Ectodermal cell (in vitro differentiated cells): ENCODE measurements around the gene RNF151.
"Not testable (repeated sequence)": the region's sequence is repeated elsewhere in the genome, so short reads cannot be mapped to it uniquely, and the experiment has no call there.

Experiments used
- H3K27ac ChIP-seq: 2 replicates; pipeline ENCODE4 v1.7.0; 2013; ENCODE audit warnings: mild to moderate bottlenecking, low read depth, low read length; ENCODE audit not compliant: insufficient read depth, poor library complexity, severe bottlenecking
- H3K27me3 ChIP-seq: 2 replicates; pipeline ENCODE4 v1.7.0; 2013; ENCODE audit warnings: mild to moderate bottlenecking, low read length; ENCODE audit not compliant: insufficient read depth, control insufficient read depth, poor library complexity, severe bottlenecking
- H3K36me3 ChIP-seq: one replicate; pipeline ENCODE4 v1.7.0; 2013; ENCODE audit warnings: low read length; ENCODE audit not compliant: control insufficient read depth, insufficient read depth
- H3K4me1 ChIP-seq: one replicate; pipeline ENCODE4 v1.7.0; 2013; ENCODE audit warnings: low read length; ENCODE audit not compliant: control insufficient read depth, insufficient read depth
- H3K4me3 ChIP-seq: 2 replicates; pipeline ENCODE4 v1.7.0; 2013; ENCODE audit warnings: low read depth, low read length, control low read depth; ENCODE audit not compliant: insufficient read depth
- H3K9me3 ChIP-seq: 2 replicates; pipeline ENCODE4 v1.7.0; 2013; ENCODE audit warnings: mild to moderate bottlenecking, low read length, moderate library complexity; ENCODE audit not compliant: control insufficient read depth
- WGBS, 2 experiments: methylation state at CpG; one replicate each; pipeline ENCODE4 v1.1.7; 2013; ENCODE audit warnings: missing lambda C conversion rate in 2 of 2; 5-methylcytosine and 5-hydroxymethylcytosine counted together

The RNF151 gene

GRCh38 chr16:1960665-1961630 lies 5.7 kb upstream of the RNF151 start:
- Histone ChIP-seq H3K4me3 (peak overlapping the region; percentile 93), H3K4me1 (peaks cover 25% of the 10 kb centered on the region), H3K27ac (peak overlapping the region; percentile 27), H3K9me3 (no peaks in the 10 kb centered on the region), H3K27me3 (peaks cover 4% of the 10 kb centered on the region), H3K36me3 (peaks cover 5% of the 10 kb centered on the region)
- WGBS, 2 experiments: 59 to 61% methylated on average over 20 of the region's 20 CpGs

DNA sequence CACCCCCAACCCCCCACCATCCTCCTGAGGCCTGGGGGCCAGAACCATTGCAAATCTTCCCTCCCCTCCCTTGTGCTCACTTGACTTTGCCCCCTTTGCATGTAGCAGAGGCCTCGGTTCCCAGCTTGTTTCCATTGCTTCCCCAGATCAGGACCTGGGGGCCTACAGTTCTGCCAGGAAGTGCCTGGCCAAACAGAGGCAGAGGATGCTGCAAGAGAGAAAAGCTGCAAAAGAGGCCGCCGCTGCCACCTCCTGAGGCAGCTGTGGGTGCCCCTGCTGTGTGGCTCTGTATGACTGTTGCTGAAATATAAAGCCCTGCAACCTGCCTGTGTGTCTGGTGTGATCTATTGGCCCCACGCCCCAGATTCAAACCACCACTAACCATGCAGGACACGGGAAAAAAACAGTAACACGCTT lies 5.0 kb upstream of the RNF151 start:
- WGBS, 2 experiments: 69 to 70% methylated on average over 6 of the region's 6 CpGs
- Histone ChIP-seq H3K36me3 (peaks cover 5% of the 10 kb centered on the region), H3K27me3 (peaks cover 4% of the 10 kb centered on the region), H3K4me1 (peaks cover 25% of the 10 kb centered on the region), H3K9me3 (no peaks in the 10 kb centered on the region), H3K4me3 (no peak overlapping the region), H3K27ac (no peak overlapping the region)

- Histone ChIP-seq H3K27ac (peak overlapping the region; percentile 60), H3K4me1 (peaks cover 25% of the 10 kb centered on the region)
- H3K9me3 ChIP-seq, H3K36me3 ChIP-seq, H3K27me3 ChIP-seq, H3K4me3 ChIP-seq: not testable (repeated sequence)
- 90 to 91% methylated on average over 37 of the region's 37 CpGs for whole genome bisulfite sequencing, 2 experiments
Measured at GRCh38 chr16:1962161-1963153, 4.2 kb upstream of the RNF151 start.

GRCh38 chr16:1963806-1964505 lies 2.7 kb upstream of the RNF151 start:
- Histone ChIP-seq H3K4me1 (peaks cover 25% of the 10 kb centered on the region), H3K27me3 (peaks cover 1% of the 10 kb centered on the region), H3K9me3 (no peaks in the 10 kb centered on the region), H3K27ac (peak overlapping the region; percentile 91), H3K36me3 (peaks cover 5% of the 10 kb centered on the region), H3K4me3 (peak overlapping the region; percentile 90)
- 2 to 3% methylated on average over 44 of the region's 44 CpGs for WGBS, 2 experiments

- H3K27me3 ChIP-seq: no peaks in the 10 kb centered on the region
- peak within 1 kb of the TSS; percentile 90 for H3K4me3 ChIP-seq
- no peaks in the 10 kb centered on the region for H3K9me3 ChIP-seq
- WGBS, 2 experiments: 0% methylated on average over 97 of the region's 97 CpGs
- H3K4me1 ChIP-seq: peaks cover 25% of the 10 kb centered on the region
- peak within 1 kb of the TSS; percentile 91 for H3K27ac ChIP-seq
- H3K36me3 ChIP-seq: peaks cover 5% of the 10 kb centered on the region
Measured at GRCh38 chr16:1964506-1965395, 1.9 kb upstream of the RNF151 start, which contains the start of gene RPS2. RPS2 (minus strand) TSS chr16:1964826; CDS start chr16:1964625, 201 bp downstream.

DNA sequence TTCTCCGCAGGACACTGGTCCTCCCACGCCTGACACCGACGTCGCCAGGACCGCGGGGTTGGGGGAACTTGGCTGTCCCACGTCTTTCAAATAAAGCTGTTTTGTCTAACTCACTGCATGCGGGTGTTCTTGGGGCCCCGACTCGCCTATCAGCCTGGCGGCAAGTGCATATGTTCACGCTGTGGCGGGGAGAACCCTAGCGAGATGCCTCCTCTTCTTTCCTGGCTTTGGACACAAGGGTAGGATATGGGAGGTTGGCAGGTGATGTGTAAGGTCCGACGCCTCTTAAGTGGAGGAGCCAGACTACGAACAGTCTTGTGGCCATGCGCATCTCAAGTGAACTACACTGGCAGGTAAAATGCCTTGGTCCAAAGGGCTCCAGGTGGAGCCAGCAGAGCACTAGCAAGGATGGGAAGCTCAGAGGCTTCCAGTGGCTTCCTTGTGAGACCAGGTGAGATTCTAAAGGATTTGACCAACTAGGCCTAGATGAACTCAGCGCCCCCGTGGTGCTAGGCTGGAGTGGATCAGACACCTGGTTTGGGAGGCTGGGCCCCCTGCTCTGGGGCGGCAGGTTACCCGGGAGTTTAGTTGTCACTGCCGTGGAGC lies 1.2 kb upstream of the RNF151 start:
- 26 to 27% methylated on average over 24 of the region's 24 CpGs for WGBS, 2 experiments
- peak overlapping the region; percentile 77 for H3K27ac ChIP-seq
- H3K36me3 ChIP-seq: peaks cover 5% of the 10 kb centered on the region
- no peaks in the 10 kb centered on the region for H3K9me3 ChIP-seq
- no peaks in the 10 kb centered on the region for H3K27me3 ChIP-seq
- H3K4me3 ChIP-seq: peak overlapping the region; percentile 90
- peaks cover 24% of the 10 kb centered on the region for H3K4me1 ChIP-seq

DNA sequence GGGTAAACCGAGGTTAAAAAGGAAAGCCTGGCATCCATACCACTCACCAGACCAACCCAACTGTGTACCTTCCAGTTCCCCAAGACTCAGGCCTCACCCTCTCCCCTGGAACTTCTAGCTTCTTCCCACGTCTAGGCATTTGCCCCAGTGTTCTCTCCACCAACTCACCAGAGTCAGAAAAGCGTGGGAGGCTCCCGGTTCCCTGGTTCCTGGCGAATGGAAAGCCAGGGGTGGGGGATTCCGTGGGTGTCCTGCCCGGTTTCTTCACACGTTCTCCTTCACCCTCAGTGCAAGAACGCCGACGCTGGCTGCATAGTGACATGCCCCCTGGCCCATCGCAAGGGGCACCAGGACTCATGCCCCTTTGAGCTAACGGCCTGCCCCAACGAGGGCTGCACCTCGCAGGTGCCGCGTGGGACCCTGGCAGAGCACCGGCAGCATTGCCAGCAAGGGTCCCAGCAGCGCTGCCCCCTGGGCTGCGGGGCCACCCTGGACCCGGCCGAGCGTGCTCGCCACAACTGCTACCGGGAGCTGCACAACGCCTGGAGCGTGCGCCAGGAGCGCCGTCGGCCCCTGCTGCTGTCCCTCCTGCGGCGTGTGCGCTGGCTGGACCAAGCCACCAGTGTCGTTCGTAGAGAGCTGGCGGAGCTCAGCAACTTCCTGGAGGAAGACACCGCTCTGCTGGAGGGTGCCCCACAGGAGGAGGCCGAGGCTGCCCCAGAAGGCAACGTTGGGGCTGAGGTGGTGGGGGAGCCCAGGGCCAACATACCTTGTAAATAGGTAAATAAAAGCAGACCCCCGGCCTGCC lies 1.7 kb downstream of the RNF151 start:
- Histone ChIP-seq H3K9me3 (no peaks in the 10 kb centered on the region), H3K27ac (no peak overlapping the region), H3K4me1 (peaks cover 14% of the 10 kb centered on the region), H3K36me3 (no peaks in the 10 kb centered on the region), H3K27me3 (no peaks in the 10 kb centered on the region), H3K4me3 (no peak overlapping the region)
- WGBS, 2 experiments: 91 to 94% methylated on average over 41 of the region's 41 CpGs

DNA sequence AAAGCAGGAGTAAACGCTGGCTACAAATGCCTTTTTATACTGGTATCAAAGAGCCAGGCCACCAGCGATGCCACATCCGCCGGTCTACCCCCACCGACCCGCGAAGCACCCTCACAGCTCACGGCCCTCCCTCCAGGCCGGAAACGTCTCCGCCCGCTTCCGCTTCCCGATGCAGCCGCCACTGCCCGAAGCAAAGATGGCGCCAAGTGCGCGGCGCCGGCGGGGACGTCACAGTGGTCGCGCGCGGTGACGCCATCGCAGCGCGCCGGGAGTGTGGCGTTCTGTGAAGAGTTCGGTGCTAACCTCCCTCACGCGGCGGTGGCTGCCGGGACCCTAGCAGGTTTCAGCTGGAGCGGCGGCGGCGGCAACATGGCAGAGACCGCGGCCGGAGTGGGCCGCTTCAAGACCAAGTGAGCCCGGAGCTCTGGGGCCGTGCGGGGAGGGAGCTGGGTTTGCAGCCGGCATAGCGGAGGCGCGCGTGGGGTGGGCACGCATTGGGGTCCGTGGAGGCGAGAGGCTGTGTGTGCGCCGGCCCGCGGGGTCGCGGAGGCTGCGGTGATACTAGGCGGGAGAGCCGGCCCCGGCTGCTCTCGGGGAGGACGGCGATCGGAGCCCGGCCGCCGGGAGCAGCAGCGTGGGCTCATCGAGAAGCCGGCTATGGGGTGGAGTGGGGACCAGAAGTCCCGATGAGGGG lies 5.3 kb downstream of the RNF151 start, which contains the start of gene TBL3:
TSS of gene TBL3 (plus strand) at position 258 of the 694 bp plus-strand sequence. CDS start at position 370, 112 bp downstream.
- peaks cover 9% of the 10 kb centered on the region for H3K36me3 ChIP-seq
- H3K27ac ChIP-seq: peak within 1 kb of the TSS; percentile 72
- WGBS, 2 experiments: 1% methylated on average over 78 of the region's 78 CpGs
- no peaks in the 10 kb centered on the region for H3K9me3 ChIP-seq
- H3K27me3 ChIP-seq: no peaks in the 10 kb centered on the region
- peaks cover 6% of the 10 kb centered on the region for H3K4me1 ChIP-seq
- peak within 1 kb of the TSS; percentile 85 for H3K4me3 ChIP-seq
